B cell (primary cell): Measurements from ENCODE around the gene ABCA4. TPM values are rescaled to one million over a fixed set of nuclear protein-coding genes. Genes with fewer than 3 reads are reported as not detected.

Source experiments
- ATAC-seq: fragments of 200-7000 bp; cut with Tn5 transposase; one replicate; pipeline ENCODE4 v1.10.0; 2021; ENCODE audit warnings: low read depth, mild to moderate bottlenecking, moderate number of reproducible peaks, moderate library complexity
- CTCF ChIA-PET: fragments of 350-600 bp; sonication (Branson Sonifier 250); formaldehyde crosslinking; loops from one replicate; lab custom pipeline; 2021; ENCODE audit warnings: antibody characterized with exemption, inconsistent platforms; lab: Charles Lee
- POLR2A ChIA-PET: fragments of 350-600 bp; sonication (Branson Sonifier 250); formaldehyde crosslinking; loops from one replicate; lab custom pipeline; 2021; ENCODE audit warnings: antibody characterized with exemption; lab: Charles Lee
- DNase-seq: peaks from one replicate; pipeline ENCODE4 v3.0.0; 2013
- H2AFZ ChIP-seq: 2 replicates; pipeline ENCODE4 v1.6.1; 2012; ENCODE audit warnings: mild to moderate bottlenecking, low read depth, low read length; ENCODE audit not compliant: insufficient read depth, poor library complexity, severe bottlenecking
- H3K27ac ChIP-seq, 2 donors: 1 replicate in 1 of 2; 2 replicates in 1 of 2; pipeline ENCODE4 v1.5.1; 2012 to 2013; ENCODE audit warnings: low read length in 2 of 2, mild to moderate bottlenecking in 2 of 2, moderate library complexity in 1 of 2
- H3K27me3 ChIP-seq, 4 experiments: fragments of 200-600 bp in 1 of 4; sonication (generic) in 1 of 4; replicated peaks in 1 of 4; 1 replicate in 2 of 4; 2 replicates in 2 of 4; pipeline versions ENCODE4 v1.6.1 to v1.7.0; 2013 to 2016; ENCODE audit warnings: low read length in 3 of 4, mild to moderate bottlenecking in 2 of 4, mixed read lengths in 1 of 4, moderate library complexity in 1 of 4; ENCODE audit not compliant: insufficient read depth in 4 of 4, control insufficient read depth in 3 of 4; ENCODE audit errors: control extremely low read depth in 1 of 4
- H3K36me3 ChIP-seq, 2 experiments: replicated peaks in 1 of 2; 1 replicate in 1 of 2; 2 replicates in 1 of 2; pipeline versions ENCODE4 v1.6.1 to v1.7.1; 2013; ENCODE audit warnings: low read length in 1 of 2; ENCODE audit not compliant: insufficient read depth in 2 of 2, control insufficient read depth in 1 of 2; ENCODE audit errors: control extremely low read depth in 1 of 2, extremely low read depth in 1 of 2
- H3K4me1 ChIP-seq, 2 donors: fragments of 200-600 bp in 1 of 2; sonication (generic) in 1 of 2; 1 replicate in 1 of 2; 2 replicates in 1 of 2; pipeline versions ENCODE4 v1.5.1 to v1.6.1; 2013 to 2017; ENCODE audit warnings: low read length in 2 of 2; ENCODE audit not compliant: control insufficient read depth in 2 of 2, insufficient read depth in 2 of 2
- H3K4me2 ChIP-seq: replicated peaks from 2 replicates; pipeline ENCODE3; 2012; ENCODE audit warnings: mild to moderate bottlenecking, low read depth, low read length; ENCODE audit not compliant: poor library complexity, severe bottlenecking
- H3K4me3 ChIP-seq, 5 experiments: fragments of 200-600 bp in 1 of 5; sonication (generic) in 1 of 5; 1 replicate in 3 of 5; 2 replicates in 2 of 5; pipeline versions ENCODE4 v1.5.1 to v1.7.0; 2011 to 2016; ENCODE audit warnings: low read length in 4 of 5, mild to moderate bottlenecking in 4 of 5, low read depth in 2 of 5, control low read depth in 1 of 5, moderate library complexity in 1 of 5; ENCODE audit not compliant: insufficient read depth in 1 of 5; ENCODE audit errors: control extremely low read depth in 1 of 5, extremely low read depth in 1 of 5
- H3K79me2 ChIP-seq: fragments of 200-600 bp; sonication (generic); one replicate; pipeline ENCODE4 v1.6.0; 2016; ENCODE audit warnings: low read length; ENCODE audit not compliant: control insufficient read depth, insufficient read depth
- H3K9ac ChIP-seq: fragments of 200-600 bp; sonication (generic); 2 replicates; pipeline ENCODE4 v1.6.1; 2017; ENCODE audit warnings: mild to moderate bottlenecking, low read length, moderate library complexity
- H3K9me3 ChIP-seq, 3 donors: one replicate each; pipeline versions ENCODE4 v1.6.1 to v1.7.1; 2013; ENCODE audit warnings: low read length in 2 of 3; ENCODE audit not compliant: control insufficient read depth in 2 of 3, insufficient read depth in 1 of 3; ENCODE audit errors: control extremely low read depth in 1 of 3
- H4K20me1 ChIP-seq: 2 replicates; pipeline ENCODE4 v1.6.0; 2012; ENCODE audit warnings: mild to moderate bottlenecking, low read length; ENCODE audit not compliant: insufficient read depth, control insufficient read depth, poor library complexity, severe bottlenecking
- H3K27ac Mint-ChIP-seq: one replicate; pipeline ENCODE4 v1.8.0; 2021; ENCODE audit warnings: mixed read lengths
- H3K27me3 Mint-ChIP-seq: one replicate; pipeline ENCODE4 v1.8.0; 2021; ENCODE audit warnings: mixed read lengths
- H3K4me1 Mint-ChIP-seq: one replicate; pipeline ENCODE4 v1.8.0; 2021; ENCODE audit warnings: mixed read lengths
- H3K4me3 Mint-ChIP-seq: one replicate; pipeline ENCODE4 v1.8.0; 2021; ENCODE audit warnings: mixed read lengths
- H3K9me3 Mint-ChIP-seq: one replicate; pipeline ENCODE4 v1.8.0; 2022; ENCODE audit warnings: mixed read lengths; ENCODE audit not compliant: insufficient read depth
- CTCF ChIP-seq: fragments of 200-600 bp; IDR thresholded peaks from one replicate; pipeline ENCODE4 v1.8.0; 2022; ENCODE audit warnings: antibody characterized with exemption, mild to moderate bottlenecking
- EZH2 ChIP-seq: IDR thresholded peaks from 2 replicates; pipeline ENCODE4 v1.6.1; 2012; ENCODE audit warnings: borderline replicate concordance, low read depth, mild to moderate bottlenecking, moderate library complexity, low read length; ENCODE audit not compliant: insufficient read depth, poor library complexity, severe bottlenecking
- WGBS: methylation state at CpG from one replicate; pipeline ENCODE4 v1.1.5; 2013; ENCODE audit warnings: missing lambda C conversion rate; ENCODE audit not compliant: insufficient coverage; 5-methylcytosine and 5-hydroxymethylcytosine counted together
- intact Hi-C: fragments of 100-400 bp; cut with micrococcal nuclease; formaldehyde crosslinking; loops from one replicate; pipeline ENCODE4 v1.10.0; 2022
- polyA plus RNA-seq: library from polyadenylated mRNA; depleted of rRNA; stranded (reverse); fragments of >200 nt; gene quantifications from 2 replicates; pipeline ENCODE4 v1.2.3, GENCODE V29; 2012
- total RNA-seq, 2 donors: library from RNA; stranded (reverse); fragments of 120-200 nt in 1 of 2; gene quantifications; 1 replicate in 1 of 2; 2 replicates in 1 of 2; pipeline versions ENCODE4 v1.2.3 to v1.2.4, GENCODE V29; 2013 to 2022

The ABCA4 gene
- total and polyA plus RNA-seq, 2 donors (not counting 1 experiment from before 2014, with no cell fraction given): not detected

- Histone ChIP-seq H3K4me2 (no peak overlapping the region), H3K4me1 (no peaks in the 10 kb centered on the region), H3K9me3 (no peaks in the 10 kb centered on the region), H3K36me3 (no peaks in the 10 kb centered on the region), H3K27me3 (peaks cover 0 to 3% (median 0%) of the 10 kb centered on the region in 4 experiments), H4K20me1 (no peaks in the 10 kb centered on the region), H3K9ac (no peak overlapping the region), H3K4me3 (no peak overlapping the region), H3K27ac (no peak overlapping the region), H3K79me2 (no peaks in the 10 kb centered on the region), H2AFZ (no peak overlapping the region)
- no peak for DNase-seq
- ChIA-PET CTCF (interaction anchor here (0.5 to 0.6 kb wide), 2 partner anchors 16 to 768 kb away, joined by 3 read pairs; no protein-coding TSS in a partner anchor), POLR2A (no interaction called here)
- no peak for TF ChIP-seq EZH2
- TF ChIP-seq CTCF: no peak
- Mint-ChIP-seq H3K9me3 (no peaks in the 10 kb centered on the region), H3K4me3 (no peak overlapping the region), H3K27me3 (peaks cover 23% of the 10 kb centered on the region), H3K27ac (no peak overlapping the region), H3K4me1 (no peaks in the 10 kb centered on the region)
- no peak for ATAC-seq
- intact Hi-C loops: no loop called here
- WGBS: 100% methylated on average over 3 of the region's 10 CpGs
Measured at GRCh38 chr1:94020764-94021579, 100.0 kb downstream of the ABCA4 start.

GRCh38 chr1:94019327-94019726, 101.6 kb downstream of the ABCA4 start:
- no peak overlapping the region for H2AFZ ChIP-seq
- peaks cover 19% of the 10 kb centered on the region for H3K27me3 Mint-ChIP-seq
- ChIA-PET POLR2A (no interaction called here), CTCF (no interaction called here)
- H3K4me3 Mint-ChIP-seq: no peak overlapping the region
- H3K9me3 ChIP-seq: no peaks in the 10 kb centered on the region
- no peaks in the 10 kb centered on the region for H3K4me1 ChIP-seq
- H3K4me3 ChIP-seq: no peak overlapping the region
- H3K4me2 ChIP-seq: no peak overlapping the region
- no peaks in the 10 kb centered on the region for H4K20me1 ChIP-seq
- H3K36me3 ChIP-seq: no peaks in the 10 kb centered on the region
- intact Hi-C loops: no loop called here
- no peak overlapping the region for H3K27ac Mint-ChIP-seq
- H3K4me1 Mint-ChIP-seq: no peaks in the 10 kb centered on the region
- DNase-seq: no peak
- WGBS: 90% methylated on average over 9 of the region's 9 CpGs
- H3K27ac ChIP-seq: no peak overlapping the region
- H3K9me3 Mint-ChIP-seq: no peaks in the 10 kb centered on the region
- no peaks in the 10 kb centered on the region for H3K79me2 ChIP-seq
- TF ChIP-seq EZH2: no peak
- TF ChIP-seq CTCF: no peak
- H3K9ac ChIP-seq: no peak overlapping the region
- no peak for ATAC-seq
- peaks cover 0 to 3% (median 0%) of the 10 kb centered on the region in 4 experiments for H3K27me3 ChIP-seq
